Stimulated activated CD8-positive, alpha-beta memory T cell treated with anti-CD3 and anti-CD28 coated beads, Interleukin-12 subunit alpha, Interleukin-12 subunit beta, amount 100 ng/mL, for 24 hours (primary cell): ENCODE results near the gene GPC6.
"Not testable (repeated sequence)": the region's sequence is repeated elsewhere in the genome, so short reads cannot be mapped to it uniquely, and the experiment has no call there.

ENCODE experiments used
- DNase-seq: peaks from one replicate; pipeline ENCODE4 v3.0.0-alpha.2; 2020; ENCODE audit errors: extremely low read depth

The GPC6 gene

GRCh38 chr13:93425411-93425810 lies 198.8 kb downstream of the GPC6 start:
- no peak for DNase-seq

GRCh38 chr13:93430381-93430780 lies 203.8 kb downstream of the GPC6 start:
- DNase-seq: no peak

- DNase-seq: no peak
These were observed 209.0 kb downstream of the GPC6 start for GRCh38 chr13:93435651-93436050.

GRCh38 chr13:93437081-93437480 lies 210.5 kb downstream of the GPC6 start:
- no peak for DNase-seq

GRCh38 chr13:93446238-93446637 lies 219.6 kb downstream of the GPC6 start:
- no peak for DNase-seq

- DNase-seq: no peak
These were observed 223.6 kb downstream of the GPC6 start for GRCh38 chr13:93450191-93450621.

- DNase-seq: no peak
These were observed 224.2 kb downstream of the GPC6 start for GRCh38 chr13:93450761-93451160.

- DNase-seq: not testable (repeated sequence)
These were observed 228.1 kb downstream of the GPC6 start for GRCh38 chr13:93454676-93455235.

GRCh38 chr13:93455861-93456260 lies 229.3 kb downstream of the GPC6 start:
- DNase-seq: no peak

- DNase-seq: no peak
These were observed 233.4 kb downstream of the GPC6 start for GRCh38 chr13:93460005-93460404.

- DNase-seq: no peak
These were observed 235.5 kb downstream of the GPC6 start for GRCh38 chr13:93462151-93462550.

- no peak for DNase-seq
These were observed 240.0 kb downstream of the GPC6 start for GRCh38 chr13:93466502-93467036.

GRCh38 chr13:93467175-93467574 lies 240.6 kb downstream of the GPC6 start:
- DNase-seq: no peak

- no peak for DNase-seq
These were observed 241.8 kb downstream of the GPC6 start for GRCh38 chr13:93468433-93468832.

GRCh38 chr13:93472296-93472695 lies 245.7 kb downstream of the GPC6 start:
- DNase-seq: no peak

- DNase-seq: no peak
These were observed 246.2 kb downstream of the GPC6 start for GRCh38 chr13:93472814-93473296.

- no peak for DNase-seq
These were observed 247.0 kb downstream of the GPC6 start for GRCh38 chr13:93473441-93474270.

GRCh38 chr13:93476175-93476574 lies 249.6 kb downstream of the GPC6 start:
- no peak for DNase-seq

GRCh38 chr13:93477238-93477637 lies 250.6 kb downstream of the GPC6 start:
- no peak for DNase-seq

GRCh38 chr13:93480553-93481106 lies 254.0 kb downstream of the GPC6 start:
- DNase-seq: no peak

- not testable (repeated sequence) for DNase-seq
These were observed 269.5 kb downstream of the GPC6 start for GRCh38 chr13:93496117-93496516.

- DNase-seq: no peak
These were observed 270.5 kb downstream of the GPC6 start for GRCh38 chr13:93496985-93497673.
